HG02943 (cell line): Measurements from ENCODE around the gene AMPD2.

Experiments
- ATAC-seq: cut with Tn5 transposase; IDR thresholded peaks from one replicate; pipeline ENCODE4 v1.9.1; 2021; ENCODE audit warnings: mild to moderate bottlenecking, low read depth, moderate library complexity; ENCODE audit not compliant: unreplicated experiment

The AMPD2 gene

DNA sequence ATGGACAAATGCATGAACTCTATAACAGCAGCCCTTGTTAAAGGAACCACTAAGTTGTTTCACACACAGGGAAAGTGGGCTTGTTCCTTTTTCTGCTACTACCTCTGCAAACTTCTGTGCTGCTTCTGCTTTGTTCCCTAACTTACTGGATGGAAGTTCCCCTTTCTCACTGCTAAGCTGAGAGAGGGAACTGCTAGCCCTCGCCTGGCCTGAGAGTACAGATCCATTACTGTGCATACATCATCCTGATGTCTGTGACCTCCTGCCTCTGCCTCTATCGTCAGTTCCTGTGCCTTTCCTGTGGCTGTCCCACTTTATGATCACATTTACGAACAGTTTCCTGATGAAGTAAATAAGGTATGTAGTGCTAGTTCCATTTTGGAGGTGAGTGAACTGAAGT lies 3.8 kb upstream of the AMPD2 start:
- ATAC-seq: no peak

DNA sequence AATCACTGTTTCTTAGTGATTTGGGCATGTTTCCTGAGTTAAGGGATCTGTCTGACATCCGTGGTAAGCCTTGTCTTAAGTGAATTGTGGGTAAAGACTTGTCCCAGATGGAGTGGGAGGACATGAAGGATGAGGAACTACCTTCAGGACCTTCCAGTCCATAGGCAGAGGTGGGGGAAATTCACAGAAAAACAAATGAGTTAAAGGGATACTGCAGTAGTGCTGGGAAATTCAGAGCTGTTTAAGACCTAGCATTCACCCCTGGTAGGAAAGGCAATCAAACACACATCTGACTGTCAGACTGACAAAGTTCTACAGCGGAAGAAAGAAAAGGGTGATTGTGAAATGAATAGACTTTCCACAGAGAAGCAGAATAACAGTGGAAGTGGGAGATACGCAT lies 3.2 kb upstream of the AMPD2 start:
- ATAC-seq: no peak

DNA sequence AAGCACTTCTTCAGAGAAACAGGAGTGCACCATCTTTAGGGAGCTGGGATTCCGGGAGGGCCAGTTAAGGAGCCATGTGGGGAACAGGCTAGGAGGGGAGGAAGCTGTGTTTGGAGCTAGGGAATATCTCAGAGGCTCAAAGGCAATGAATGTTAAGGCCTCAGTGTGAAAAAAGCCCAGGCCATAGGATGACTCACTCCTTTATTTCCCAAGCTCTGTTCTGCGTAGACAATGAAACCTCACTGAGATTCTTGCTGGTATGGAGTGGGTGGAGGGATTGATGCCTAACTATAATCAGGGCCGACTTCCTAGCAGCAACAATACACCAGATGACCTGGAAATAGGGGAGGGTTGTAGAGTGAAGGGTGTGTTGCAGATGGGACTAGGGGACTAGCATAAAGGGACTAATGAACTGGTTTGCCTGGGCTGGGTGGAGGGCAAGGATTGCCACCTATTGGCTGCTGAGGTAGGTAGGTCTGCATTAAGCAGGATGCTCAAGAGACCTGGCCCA lies 2.3 kb upstream of the AMPD2 start:
- ATAC-seq: no peak

DNA sequence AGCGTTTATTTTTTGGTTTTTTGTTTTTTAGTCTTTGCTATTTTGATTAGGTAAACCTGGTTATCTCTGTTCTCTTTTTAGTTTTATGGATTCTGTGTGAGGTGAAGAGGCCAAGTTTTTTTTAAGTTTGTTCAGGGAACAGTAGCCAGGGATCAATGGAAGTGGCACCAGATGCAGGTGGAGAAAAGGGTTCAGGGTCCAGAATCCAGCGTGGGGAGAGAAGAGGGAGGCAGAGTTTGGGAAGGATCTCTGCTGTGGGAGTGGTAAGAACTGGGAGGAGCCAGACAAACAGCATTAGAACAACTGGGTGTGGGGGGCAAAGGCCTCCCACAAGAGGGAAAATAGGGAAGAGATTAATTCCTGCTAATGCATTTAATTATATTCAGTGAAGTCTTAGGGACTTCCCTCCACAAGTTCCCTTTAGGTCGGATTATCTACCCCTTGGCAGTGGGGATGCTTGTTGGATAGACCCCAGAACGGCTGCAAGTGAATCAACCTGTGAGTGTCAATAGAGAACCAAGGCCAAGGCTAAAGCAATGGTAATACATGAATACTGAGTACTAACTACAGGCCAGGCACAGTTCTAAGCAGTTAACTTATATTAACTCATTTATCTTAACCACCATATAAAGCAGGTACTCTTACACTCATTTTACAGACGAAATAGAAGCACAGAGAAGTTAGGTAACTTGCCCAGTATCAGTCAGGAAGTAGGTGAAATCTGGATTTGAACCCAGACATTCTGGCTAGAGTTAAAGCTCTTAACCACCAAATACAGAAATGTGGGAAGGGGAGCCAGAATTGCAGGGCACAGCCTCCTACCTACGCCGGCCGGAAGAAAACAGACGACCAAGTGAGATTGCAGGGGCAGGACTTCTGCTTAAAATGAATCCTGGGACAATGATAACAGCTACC lies 719 bp upstream of the AMPD2 start:
- ATAC-seq: no peak

DNA sequence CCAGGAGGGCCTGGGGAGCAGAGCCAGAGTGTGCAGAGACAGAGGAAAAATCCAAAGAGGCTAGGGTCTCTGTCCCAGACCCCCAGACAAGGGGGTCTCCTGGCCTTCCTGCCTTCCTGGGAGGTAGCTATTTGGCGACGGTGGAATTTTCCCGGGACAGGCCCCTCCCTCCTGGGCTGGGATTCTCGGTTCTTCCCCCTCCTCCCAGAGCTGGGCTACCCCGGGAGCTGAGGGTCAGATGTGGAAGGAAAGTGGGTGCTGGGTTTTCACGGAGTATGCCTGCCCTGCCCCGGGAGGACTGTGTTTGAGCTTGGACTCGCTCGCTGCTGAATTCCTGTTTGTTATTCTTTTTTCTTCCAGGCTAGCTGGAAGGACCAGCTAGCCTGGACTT lies 759 bp downstream of the AMPD2 start:
- no peak for ATAC-seq

DNA sequence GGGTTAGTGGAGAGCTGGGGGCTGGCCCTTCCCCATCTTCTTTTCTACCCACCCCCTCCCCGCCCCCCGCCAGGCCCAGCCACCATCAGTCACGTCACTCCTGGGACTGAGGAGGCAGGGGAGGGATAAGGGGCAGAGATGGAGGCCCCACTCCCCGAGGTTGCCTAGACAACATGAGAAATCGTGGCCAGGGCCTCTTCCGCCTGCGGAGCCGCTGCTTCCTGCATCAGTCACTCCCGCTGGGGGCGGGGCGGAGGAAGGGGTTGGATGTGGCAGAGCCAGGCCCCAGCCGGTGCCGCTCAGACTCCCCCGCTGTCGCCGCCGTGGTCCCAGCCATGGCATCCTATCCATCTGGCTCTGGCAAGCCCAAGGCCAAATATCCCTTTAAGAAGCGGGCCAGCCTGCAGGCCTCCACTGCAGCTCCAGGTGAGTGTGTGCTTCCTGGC lies 1.2 kb downstream of the AMPD2 start:
- ATAC-seq: peak; percentile 55

DNA sequence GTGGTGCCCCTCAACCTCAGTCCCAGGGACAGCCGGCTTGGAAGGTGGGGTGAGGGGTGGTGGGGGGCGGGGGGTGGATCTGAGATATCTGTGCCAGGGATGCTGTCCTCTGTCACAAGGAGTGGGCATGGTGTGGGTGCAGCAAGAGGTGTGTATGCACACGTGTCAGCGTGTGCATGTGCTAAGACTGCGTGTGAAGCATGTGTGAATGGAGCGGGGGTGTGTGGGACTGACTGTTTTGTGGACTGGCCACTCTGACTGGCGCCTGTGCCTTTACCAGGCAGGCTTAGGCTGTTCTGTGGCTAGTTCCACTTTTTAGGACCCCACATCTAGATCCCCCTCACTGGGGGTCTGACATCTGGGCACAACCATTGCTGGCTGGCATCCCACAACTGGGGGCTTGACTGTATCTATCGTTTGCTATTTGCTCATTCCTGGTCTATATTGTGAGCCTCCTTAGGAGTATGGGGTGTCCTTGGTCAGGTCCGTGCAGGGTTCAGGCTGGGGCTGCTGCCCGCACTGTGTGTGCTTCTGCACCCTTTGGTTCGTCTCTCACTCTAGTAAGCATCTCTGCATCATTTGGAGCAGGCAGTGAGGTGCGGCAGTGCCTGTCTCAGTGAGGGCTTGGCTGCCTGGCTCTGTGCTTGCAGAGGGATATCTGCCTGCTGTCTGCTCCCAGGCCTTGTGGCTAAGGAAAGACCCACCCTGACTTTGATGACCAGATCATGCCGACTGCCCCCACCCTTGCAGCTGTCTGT lies 1.9 kb downstream of the AMPD2 start:
- no peak for ATAC-seq

DNA sequence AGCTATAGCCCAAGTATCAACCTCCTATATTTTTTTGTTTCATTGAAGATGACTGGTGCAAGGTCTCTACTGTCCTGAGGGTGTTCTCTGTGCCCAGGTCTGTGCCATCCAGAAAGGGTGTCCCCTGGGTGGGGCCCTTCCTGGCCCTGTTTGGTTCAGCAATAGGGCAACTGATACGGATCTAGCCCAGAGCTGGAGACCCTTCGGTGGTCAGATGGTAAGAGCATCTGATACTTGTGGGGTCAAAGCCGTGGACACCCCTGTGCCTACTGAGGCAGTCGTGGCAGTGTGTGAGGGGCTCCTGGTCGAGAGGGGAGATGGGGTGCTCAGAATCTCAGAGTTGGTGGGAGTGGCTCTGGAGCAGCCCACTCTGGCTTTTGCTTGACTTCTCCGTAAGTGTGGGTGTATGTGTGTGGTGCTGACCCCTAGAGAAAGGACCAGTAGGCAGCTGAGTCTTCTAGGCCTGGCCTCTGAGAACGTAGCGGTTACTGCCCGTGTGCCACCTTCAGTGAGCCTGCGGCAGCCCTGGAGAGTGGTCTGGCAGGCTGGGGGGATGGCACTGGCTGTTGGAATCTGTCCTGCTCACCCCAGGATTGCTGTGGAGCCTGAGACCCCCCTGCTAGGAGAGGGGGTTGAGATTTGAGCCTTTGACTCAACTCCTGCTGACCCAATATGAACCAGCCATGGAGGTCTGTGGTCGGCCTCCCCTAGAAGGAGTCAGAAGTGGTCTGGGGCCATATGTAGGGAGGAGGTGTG lies 2.7 kb downstream of the AMPD2 start:
- no peak for ATAC-seq

DNA sequence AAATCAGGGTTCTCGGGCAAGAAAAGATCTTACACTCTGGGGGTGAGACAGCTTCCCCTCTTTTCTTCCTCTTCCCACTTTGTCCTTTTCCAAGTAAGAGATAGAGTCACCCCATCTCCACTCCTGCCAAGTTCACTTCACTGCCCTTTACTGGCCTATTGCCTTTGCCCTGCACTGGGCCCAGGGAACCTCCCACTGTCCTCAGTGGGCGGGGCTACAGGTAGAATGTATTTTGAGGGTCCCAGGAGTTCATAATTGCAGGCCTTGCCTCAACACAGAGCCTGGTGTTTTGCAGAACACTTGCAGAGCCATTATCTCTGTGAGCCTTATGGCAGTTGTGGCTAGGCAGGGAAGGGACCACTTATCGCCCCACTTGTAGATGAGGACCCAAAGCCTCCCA lies 3.3 kb downstream of the AMPD2 start:
- ATAC-seq: no peak

DNA sequence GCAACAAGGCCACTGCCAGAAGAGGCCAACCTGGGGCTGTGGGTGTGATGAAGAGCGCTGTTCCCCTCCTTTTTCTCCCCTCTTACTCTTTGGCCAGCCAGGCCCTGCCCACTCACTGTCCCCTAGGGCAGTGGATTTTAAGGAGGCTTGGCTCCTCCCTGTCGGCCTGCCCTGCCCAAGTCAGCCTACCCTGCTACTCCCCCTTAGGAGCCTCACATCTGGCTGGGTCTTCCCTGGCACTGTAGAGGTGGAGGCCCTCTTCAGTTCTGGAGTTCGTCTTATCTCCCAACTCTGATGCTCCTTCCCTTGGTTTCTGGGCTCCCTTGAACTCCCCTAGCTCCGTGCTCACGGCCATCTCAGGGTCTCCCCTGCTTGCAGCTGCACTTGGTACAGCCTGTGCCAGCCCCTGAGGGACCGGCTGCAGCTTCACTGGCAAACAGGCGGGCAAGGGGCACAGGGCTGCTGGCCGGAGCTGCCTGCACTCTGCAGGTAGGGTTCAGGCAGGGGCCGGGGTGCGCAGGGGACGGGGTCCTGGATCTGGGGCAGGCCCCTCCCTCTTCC lies 4.0 kb downstream of the AMPD2 start:
- no peak for ATAC-seq

DNA sequence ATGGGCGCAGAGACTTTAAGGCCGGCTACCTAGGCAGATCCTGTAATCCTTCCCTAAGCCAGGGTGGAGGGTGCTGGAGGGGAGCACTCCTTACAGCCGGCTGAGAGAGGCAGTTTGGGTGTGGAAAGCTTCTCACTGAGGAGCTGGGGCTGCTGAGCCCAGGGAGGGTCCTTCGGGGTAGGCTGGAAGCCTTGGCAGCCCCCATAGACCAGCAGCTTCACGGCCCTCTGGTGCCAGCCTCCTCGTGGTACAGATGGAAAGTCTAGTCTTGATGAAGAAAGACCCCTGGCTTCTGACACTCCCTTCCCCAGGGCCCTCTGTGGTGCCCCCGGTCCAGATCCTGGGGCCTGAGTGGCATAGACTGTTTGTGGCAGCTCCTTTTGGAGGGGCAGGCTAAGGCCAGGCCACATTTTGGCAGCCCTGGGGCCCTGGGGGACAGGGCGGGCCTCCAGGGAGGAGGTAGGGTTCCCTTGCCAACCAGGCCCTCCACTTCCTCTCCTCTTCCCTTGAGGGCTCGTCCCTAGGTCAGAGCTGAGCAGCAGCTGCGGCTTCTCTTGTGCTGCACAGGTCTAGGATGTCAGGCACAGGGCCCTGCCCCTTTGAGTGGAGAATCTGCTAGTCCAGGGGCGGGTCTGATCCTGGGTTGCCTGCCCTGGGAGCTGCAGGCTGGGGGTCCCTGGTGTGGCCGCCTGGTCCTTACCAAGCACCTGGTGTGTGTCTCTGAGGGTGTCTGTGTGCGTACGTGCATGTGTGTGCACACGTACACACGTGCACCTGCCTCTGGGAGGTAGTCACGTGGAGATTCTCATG lies 4.8 kb downstream of the AMPD2 start:
- ATAC-seq: no peak

DNA sequence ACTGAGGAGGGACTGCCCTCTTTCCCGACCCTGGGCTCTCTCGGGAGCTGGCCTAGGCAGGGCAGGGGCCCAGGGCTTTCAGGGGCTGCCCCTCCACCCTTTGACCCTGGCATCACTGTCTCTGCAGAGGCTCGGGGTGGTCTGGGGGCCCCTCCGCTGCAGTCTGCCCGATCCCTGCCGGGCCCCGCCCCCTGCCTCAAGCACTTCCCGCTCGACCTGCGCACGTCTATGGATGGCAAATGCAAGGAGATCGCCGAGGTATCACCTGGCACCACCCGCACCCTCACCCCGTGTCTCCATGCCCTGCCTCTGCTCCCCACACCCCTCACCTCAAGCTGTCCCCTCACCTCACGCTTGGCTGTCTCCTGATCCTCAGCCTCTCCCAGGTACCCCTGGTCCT lies 5.5 kb downstream of the AMPD2 start:
- ATAC-seq: no peak

DNA sequence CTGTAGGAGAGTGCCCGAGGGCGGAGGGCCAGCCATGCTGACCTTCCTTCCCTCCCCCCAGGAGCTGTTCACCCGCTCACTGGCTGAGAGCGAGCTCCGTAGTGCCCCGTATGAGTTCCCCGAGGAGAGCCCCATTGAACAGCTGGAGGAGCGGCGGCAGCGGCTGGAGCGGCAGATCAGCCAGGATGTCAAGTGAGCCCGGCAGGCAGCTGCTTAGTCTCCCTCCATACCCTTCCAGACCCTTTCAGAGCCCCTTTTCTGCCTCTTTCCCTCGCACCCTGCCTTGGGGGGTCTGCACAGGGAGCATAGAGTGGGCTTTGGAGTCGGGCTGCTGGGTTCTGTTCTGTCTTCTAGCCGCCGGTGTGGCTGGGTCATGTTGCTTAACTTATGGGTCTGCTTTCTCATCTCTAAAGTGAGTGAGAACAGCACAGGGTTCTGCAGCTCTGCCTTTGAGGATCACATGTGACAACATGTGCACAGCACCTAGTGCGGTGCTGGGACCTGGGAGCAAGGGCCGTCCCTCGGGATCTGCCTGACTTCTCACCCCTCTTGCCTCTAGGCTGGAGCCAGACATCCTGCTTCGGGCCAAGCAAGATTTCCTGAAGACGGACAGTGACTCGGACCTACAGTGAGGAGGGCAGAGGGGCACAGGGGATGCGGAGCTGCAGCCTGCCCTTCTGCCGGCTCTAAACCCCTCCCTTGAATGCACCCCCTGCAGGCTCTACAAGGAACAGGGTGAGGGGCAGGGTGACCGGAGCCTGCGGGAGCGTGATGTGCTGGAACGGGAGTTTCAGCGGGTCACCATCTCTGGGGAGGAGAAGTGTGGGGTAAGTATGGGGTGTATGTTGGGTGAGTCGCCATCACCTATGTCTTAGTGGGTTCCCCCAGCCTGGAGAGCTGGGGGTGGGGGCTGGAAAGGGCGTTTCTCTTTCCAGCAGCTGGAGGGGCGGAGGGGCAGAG lies 6.2 kb downstream of the AMPD2 start:
- no peak for ATAC-seq

DNA sequence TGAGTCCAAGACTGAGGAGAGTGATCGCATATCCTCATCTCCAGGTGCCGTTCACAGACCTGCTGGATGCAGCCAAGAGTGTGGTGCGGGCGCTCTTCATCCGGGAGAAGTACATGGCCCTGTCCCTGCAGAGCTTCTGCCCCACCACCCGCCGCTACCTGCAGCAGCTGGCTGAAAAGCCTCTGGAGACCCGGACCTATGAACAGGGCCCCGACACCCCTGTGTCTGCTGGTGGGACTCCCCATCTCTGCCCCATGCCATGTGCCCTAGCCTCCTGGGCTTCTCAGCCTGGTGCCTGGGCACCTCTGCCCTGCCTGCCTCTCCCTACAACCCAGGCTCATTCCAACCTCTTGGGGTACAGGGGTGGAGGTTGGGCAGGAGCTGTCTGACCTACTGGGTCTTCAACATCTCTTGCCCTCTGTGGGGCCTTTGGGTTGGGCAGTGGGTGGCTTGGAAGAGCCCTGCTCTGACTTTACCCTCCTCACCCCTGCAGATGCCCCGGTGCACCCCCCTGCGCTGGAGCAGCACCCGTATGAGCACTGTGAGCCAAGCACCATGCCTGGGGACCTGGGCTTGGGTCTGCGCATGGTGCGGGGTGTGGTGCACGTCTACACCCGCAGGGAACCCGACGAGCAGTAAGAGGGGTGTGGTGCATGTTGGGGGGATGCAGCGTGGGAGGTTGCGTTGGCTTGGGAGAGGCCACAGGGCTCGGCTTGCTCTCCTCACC lies 7.2 kb downstream of the AMPD2 start:
- no peak for ATAC-seq

DNA sequence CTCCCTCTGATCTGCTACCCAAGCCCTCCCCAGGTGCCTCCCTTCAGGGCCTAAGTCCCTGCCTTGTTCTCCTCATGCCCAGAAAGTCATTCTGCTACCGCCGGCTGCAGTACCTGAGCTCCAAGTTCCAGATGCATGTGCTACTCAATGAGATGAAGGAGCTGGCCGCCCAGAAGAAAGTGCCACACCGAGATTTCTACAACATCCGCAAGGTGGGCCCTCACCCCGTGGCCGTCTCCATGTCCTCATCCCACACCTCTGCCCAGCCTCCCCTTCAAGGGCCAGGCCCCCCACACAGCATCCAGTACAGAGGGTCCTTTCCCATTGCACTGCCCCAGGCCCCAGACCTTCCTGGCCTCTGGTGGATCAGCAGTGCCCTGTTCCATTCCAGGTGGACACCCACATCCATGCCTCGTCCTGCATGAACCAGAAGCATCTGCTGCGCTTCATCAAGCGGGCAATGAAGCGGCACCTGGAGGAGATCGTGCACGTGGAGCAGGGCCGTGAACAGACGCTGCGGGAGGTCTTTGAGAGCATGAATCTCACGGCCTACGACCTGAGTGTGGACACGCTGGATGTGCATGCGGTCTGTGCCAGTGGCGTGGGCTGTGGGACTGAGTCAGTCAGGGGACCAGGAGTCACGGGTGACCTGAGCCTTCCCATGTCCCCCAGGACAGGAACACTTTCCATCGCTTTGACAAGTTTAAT lies 8.2 kb downstream of the AMPD2 start:
- no peak for ATAC-seq

DNA sequence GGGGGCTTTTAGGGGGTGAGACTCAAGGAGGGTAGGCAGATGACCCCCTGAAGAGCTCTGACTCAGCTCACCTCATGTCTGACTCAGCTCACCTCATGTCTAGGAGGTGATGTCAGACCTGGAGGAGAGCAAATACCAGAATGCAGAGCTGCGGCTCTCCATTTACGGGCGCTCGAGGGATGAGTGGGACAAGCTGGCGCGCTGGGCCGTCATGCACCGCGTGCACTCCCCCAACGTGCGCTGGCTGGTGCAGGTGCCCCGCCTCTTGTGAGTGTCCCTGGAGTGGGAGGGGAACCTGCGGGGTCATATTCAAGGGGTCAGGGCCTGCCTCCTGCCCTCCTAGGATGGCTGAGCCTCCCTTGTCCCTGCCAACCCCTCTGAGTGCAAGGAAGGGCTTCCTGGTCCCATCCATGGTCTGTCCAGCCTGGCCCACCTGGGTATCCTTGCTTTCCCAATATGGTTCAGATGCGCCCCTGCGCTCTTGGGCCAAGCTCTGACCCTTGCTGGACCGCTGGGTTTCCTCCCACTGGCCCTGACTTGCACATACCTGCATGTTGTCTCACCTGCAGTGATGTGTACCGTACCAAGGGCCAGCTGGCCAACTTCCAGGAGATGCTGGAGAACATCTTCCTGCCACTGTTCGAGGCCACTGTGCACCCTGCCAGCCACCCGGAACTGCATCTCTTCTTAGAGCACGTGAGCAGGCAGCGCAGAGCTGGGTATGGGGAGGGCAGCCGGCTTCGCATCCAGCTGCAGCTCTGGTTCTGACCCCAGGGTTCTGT lies 9.1 kb downstream of the AMPD2 start:
- ATAC-seq: no peak
